ENCODE results near the gene C12orf60. TPM values are rescaled to one million over a fixed set of nuclear protein-coding genes. Genes with fewer than 3 reads are reported as not detected.

The C12orf60 gene
- total and polyA plus RNA-seq, 2 of the 8 experiments (the other 6 are each of a cell fraction or from before 2014, with no cell fraction given) = 1.2 to 1.5 TPM

DNA sequence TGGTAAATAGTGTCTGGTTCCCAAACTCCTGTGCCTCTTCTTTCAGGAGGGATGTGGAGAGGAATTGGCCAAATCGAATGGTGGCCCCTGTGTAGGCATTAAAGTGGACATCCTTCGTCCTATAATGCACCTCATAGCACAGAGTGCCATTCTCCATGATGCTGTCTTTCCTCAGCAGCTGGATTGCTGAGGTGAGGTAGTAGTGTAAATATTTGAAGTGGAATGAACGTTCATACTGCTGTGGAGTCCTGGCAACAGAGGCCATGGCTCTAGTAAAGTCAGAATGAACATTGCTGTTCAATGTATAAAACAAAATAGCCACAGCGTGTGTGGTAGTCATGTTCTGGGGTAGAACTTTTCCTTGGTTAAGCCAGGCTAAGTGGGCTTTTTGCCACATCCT, 37.1 kb downstream of the C12orf60 start (continued):
- TF ChIP-seq RAD21 (IDR thresholded peaks at IDR 0.05 in 1 of 2, conservative IDR thresholded peaks at IDR 0.05 in 1 of 2; ENCODE audit: low read depth in 2 of 2, low read length in 2 of 2) = no peak
- TF ChIP-seq FOSL1 (IDR thresholded peaks at IDR 0.05; ENCODE audit: insufficient read depth, low read depth, low read length) = no peak
- no peak for TF ChIP-seq HDAC6 (IDR thresholded peaks at IDR 0.05; ENCODE audit: low read depth, low read length)
- TF ChIP-seq TBP (IDR thresholded peaks at IDR 0.05; ENCODE audit: low read depth, low read length) = no peak

Measured in H1 (cell line).